Neural cell (in vitro differentiated cells): Measurements from ENCODE around the gene ERC2. TPM values are rescaled to one million over a fixed set of nuclear protein-coding genes. Genes with fewer than 3 reads are reported as not detected.

Experiments
- H2AFZ ChIP-seq: fragments of 200-600, 300-800 bp; sonication (generic), shearing (Covaris generic); 2 replicates; pipeline ENCODE4 v1.6.0; 2014; ENCODE audit warnings: low read depth, mild to moderate bottlenecking, antibody characterized with exemption, low read length, moderate library complexity
- H3F3A ChIP-seq: fragments of 200-600 bp; shearing (Covaris generic); 2 replicates; pipeline ENCODE4 v1.6.1; 2016; ENCODE audit warnings: mild to moderate bottlenecking, moderate library complexity, mixed read lengths, antibody characterized with exemption, low read length; ENCODE audit not compliant: insufficient read depth, poor library complexity, severe bottlenecking
- H3K27ac ChIP-seq: fragments of 200-600, 300-800 bp; sonication (generic), shearing (Covaris generic); 2 replicates; pipeline ENCODE4 v1.5.1; 2014; ENCODE audit warnings: mild to moderate bottlenecking, low read length, moderate library complexity
- H3K27me3 ChIP-seq: fragments of 300-800, 200-600 bp; sonication (generic), shearing (Covaris generic); 2 replicates; pipeline ENCODE4 v1.6.0; 2014; ENCODE audit warnings: mild to moderate bottlenecking, low read depth, low read length, moderate library complexity; ENCODE audit not compliant: insufficient read depth
- H3K36me3 ChIP-seq: fragments of 300-800, 200-600 bp; sonication (generic), shearing (Covaris generic); 2 replicates; pipeline ENCODE4 v1.5.1; 2014; ENCODE audit warnings: mild to moderate bottlenecking, antibody characterized with exemption, low read length, moderate library complexity; ENCODE audit not compliant: insufficient read depth
- H3K4me2 ChIP-seq: fragments of 300-800, 200-600 bp; sonication (generic), shearing (Covaris generic); 2 replicates; pipeline ENCODE4 v1.6.0; 2014; ENCODE audit warnings: mild to moderate bottlenecking, low read length
- H3K4me3 ChIP-seq: fragments of 300-800, 200-600 bp; sonication (generic), shearing (Covaris generic); 2 replicates; pipeline ENCODE4 v1.5.1; 2014; ENCODE audit warnings: mild to moderate bottlenecking, low read length, moderate library complexity
- H3K79me2 ChIP-seq: fragments of 200-600 bp; shearing (Covaris generic); replicated peaks from 2 replicates; pipeline ENCODE4 v1.6.0; 2014; ENCODE audit warnings: mild to moderate bottlenecking, low read length, moderate library complexity; ENCODE audit not compliant: insufficient read depth
- H3K9ac ChIP-seq: fragments of 300-800, 200-600 bp; sonication (generic), shearing (Covaris generic); 2 replicates; pipeline ENCODE4 v1.6.1; 2016; ENCODE audit warnings: mild to moderate bottlenecking, low read length, mixed read lengths
- H3K9me2 ChIP-seq: fragments of 200-600 bp; shearing (Covaris generic); 2 replicates; pipeline ENCODE4 v1.6.1; 2016; ENCODE audit warnings: mild to moderate bottlenecking, low read length, mixed read lengths; ENCODE audit not compliant: insufficient read depth
- H3K9me3 ChIP-seq: fragments of 200-600, 300-800 bp; sonication (generic), shearing (Covaris generic); 2 replicates; pipeline ENCODE4 v1.6.1; 2016; ENCODE audit warnings: mild to moderate bottlenecking, mixed run types, low read length, moderate library complexity, mixed read lengths
- H4K20me1 ChIP-seq: fragments of 200-600 bp; shearing (Covaris generic); 2 replicates; pipeline ENCODE4 v1.6.1; 2016; ENCODE audit warnings: mild to moderate bottlenecking, mixed run types; ENCODE audit not compliant: insufficient read depth
- CTCF ChIP-seq: fragments of 450-650 bp; IDR thresholded peaks from 2 replicates; pipeline ENCODE4 v1.5.1; 2014; ENCODE audit warnings: antibody characterized with exemption, mild to moderate bottlenecking, moderate library complexity; ENCODE audit not compliant: poor library complexity, severe bottlenecking
- EP300 ChIP-seq: fragments of 450-650 bp; conservative IDR thresholded peaks from 2 replicates; pipeline ENCODE4 v1.6.1; 2014; ENCODE audit warnings: antibody characterized with exemption, mild to moderate bottlenecking, moderate library complexity; ENCODE audit not compliant: poor library complexity, severe bottlenecking
- EZH2 ChIP-seq: fragments of 200-600, 300-800 bp; shearing (Covaris generic), sonication (generic); IDR thresholded peaks from 2 replicates; pipeline ENCODE4 v1.6.1; 2014; ENCODE audit warnings: antibody characterized with exemption, low read length, borderline replicate concordance, mild to moderate bottlenecking; ENCODE audit not compliant: insufficient read depth, poor library complexity, severe bottlenecking
- MXI1 ChIP-seq: fragments of 450-650 bp; conservative IDR thresholded peaks from 2 replicates; pipeline ENCODE4 v1.6.1; 2014; ENCODE audit warnings: antibody characterized with exemption, mild to moderate bottlenecking; ENCODE audit not compliant: poor library complexity, severe bottlenecking
- POLR2AphosphoS5 ChIP-seq: IDR thresholded peaks from 2 replicates; pipeline ENCODE4 v1.6.1; 2012
- RAD21 ChIP-seq: fragments of 450-650 bp; conservative IDR thresholded peaks from 2 replicates; pipeline ENCODE4 v1.6.1; 2014; ENCODE audit warnings: antibody characterized with exemption, mild to moderate bottlenecking, moderate library complexity
- REST ChIP-seq: IDR thresholded peaks from 2 replicates; pipeline ENCODE4 v1.6.1; 2012; ENCODE audit warnings: borderline replicate concordance
- SMC3 ChIP-seq: fragments of 450-650 bp; conservative IDR thresholded peaks from 2 replicates; pipeline ENCODE4 v1.6.1; 2014; ENCODE audit warnings: antibody characterized with exemption, mild to moderate bottlenecking, moderate library complexity; ENCODE audit not compliant: poor library complexity
- TAF1 ChIP-seq: IDR thresholded peaks from 2 replicates; pipeline ENCODE4 v1.6.1; 2012; ENCODE audit warnings: low read depth
- polyA plus RNA-seq: library from polyadenylated mRNA; depleted of rRNA; stranded (reverse); fragments of >200 nt; gene quantifications from 2 replicates; pipeline ENCODE4 v1.2.3, GENCODE V29; 2014

ERC2 gene
- polyA plus RNA-seq, 1 donor from 2014 or later, result 60.4 TPM

- H3K4me2 ChIP-seq, result no peak overlapping the region
- no peaks in the 10 kb centered on the region for H3K9me3 ChIP-seq
- no peaks in the 10 kb centered on the region for H3K36me3 ChIP-seq
- H3K27me3 ChIP-seq, result no peaks in the 10 kb centered on the region
- no peak overlapping the region for H3K9ac ChIP-seq
- H3K4me3 ChIP-seq, result no peak overlapping the region
- no peak for TF ChIP-seq SMC3
- TF ChIP-seq MXI1, result no peak
- TF ChIP-seq EP300, result no peak
- no peak for TF ChIP-seq CTCF
- TF ChIP-seq EZH2, result no peak
- no peak for TF ChIP-seq REST
- no peak for TF ChIP-seq TAF1
- TF ChIP-seq POLR2AphosphoS5, result no peak
- TF ChIP-seq RAD21, result no peak
- H4K20me1 ChIP-seq, result no peaks in the 10 kb centered on the region
- no peaks in the 10 kb centered on the region for H3F3A ChIP-seq
- H3K79me2 ChIP-seq, result no peaks in the 10 kb centered on the region
- no peaks in the 10 kb centered on the region for H3K9me2 ChIP-seq
- H2AFZ ChIP-seq, result no peak overlapping the region
- H3K27ac ChIP-seq, result no peak overlapping the region
Observed at GRCh38 chr3:55876560-55876959, 591.7 kb downstream of the ERC2 start.

GRCh38 chr3:55875113-55875512, 593.2 kb downstream of the ERC2 start:
- Histone ChIP-seq H4K20me1 (no peaks in the 10 kb centered on the region), H3K9me2 (no peaks in the 10 kb centered on the region), H3K4me2 (no peak overlapping the region), H3K27ac (no peak overlapping the region), H3K9ac (no peak overlapping the region), H3K9me3 (no peaks in the 10 kb centered on the region), H3K79me2 (no peaks in the 10 kb centered on the region), H3K4me3 (no peak overlapping the region), H3F3A (no peaks in the 10 kb centered on the region), H3K36me3 (no peaks in the 10 kb centered on the region), H3K27me3 (no peaks in the 10 kb centered on the region), H2AFZ (no peak overlapping the region)
- TF ChIP-seq CTCF, result no peak
- TF ChIP-seq POLR2AphosphoS5, result peak; percentile 78
